IMR-90 (cell line): ENCODE measurements around the gene DHDH. TPM values are rescaled to one million over a fixed set of nuclear protein-coding genes. Genes with fewer than 3 reads are reported as not detected.

ENCODE experiments used
- microRNA-seq, 2 experiments: library from miRNA; stranded (forward) in 1 of 2; unstranded in 1 of 2; fragments of 10-50 nt in 1 of 2; fragments of <30 nt in 1 of 2; gene quantifications in 1 of 2; microRNA quantifications in 1 of 2; one replicate each; pipeline versions ENCODE3 to v1.1.0; 2013 to 2020; ENCODE audit not compliant: insufficient read depth in 1 of 2, insufficient read length in 1 of 2, unreplicated experiment in 1 of 2
- polyA plus RNA-seq, 3 experiments: library from polyadenylated mRNA; depleted of rRNA; stranded (reverse); fragments of >200 nt; gene quantifications; 2 replicates each; pipeline ENCODE4 v1.2.3, GENCODE V29; 2012; ENCODE audit warnings: low replicate concordance in 1 of 3
- small RNA-seq, 5 experiments: library from RNA; depleted of rRNA; stranded (forward); fragments of <200 nt; gene quantifications; one replicate each; pipeline ENCODE3, GENCODE V24; 2012
- total RNA-seq: library from RNA; depleted of rRNA; stranded (reverse); fragments of >200 nt; gene quantifications from 2 replicates; pipeline ENCODE4 v1.2.3, GENCODE V29; 2012; rRNA removed

The DHDH gene
- total and polyA plus RNA-seq, 2 of the 4 experiments (the other 2 are of a cell fraction), result 0.36 to 0.53 TPM

Small RNAs within 50 kb of the gene (microRNA-seq; reads per million reads assigned to microRNA genes)
- gene AC026803.1 (ENCODE audit: insufficient read depth, insufficient read length), result not detected

Small RNAs within 50 kb of the gene (small RNA-seq; reads per million reads assigned to genes)
- 0 to 0.65 (median 0) reads per million in 5 experiments for gene AC026803.1

Other genes starting within 250 kb of the DHDH start
Only the 30 nearest of the 31 such genes appear.
- 0.18 and 0.28 TPM in 2 replicates for gene MAMSTR, start 214.0 kb upstream of the DHDH start, total RNA-seq
- 1.9 and 2.7 TPM in 2 replicates for gene MAMSTR, start 214.0 kb upstream of the DHDH start, polyA plus RNA-seq (2012; rRNA removed)
- gene RASIP1, start 193.1 kb upstream of the DHDH start, total RNA-seq, result under 0.01 and 0.18 TPM in 2 replicates
- 0.51 and 0.67 TPM in 2 replicates for gene RASIP1, start 193.1 kb upstream of the DHDH start, polyA plus RNA-seq (2012; rRNA removed)
- gene IZUMO1, start 186.8 kb upstream of the DHDH start, total RNA-seq, result not detected in 2 replicates
- not detected in 2 replicates for gene IZUMO1, start 186.8 kb upstream of the DHDH start, polyA plus RNA-seq (2012; rRNA removed)
- gene FUT1, start 181.1 kb upstream of the DHDH start, total RNA-seq, result under 0.01 and 0.18 TPM in 2 replicates
- gene FUT1, start 181.1 kb upstream of the DHDH start, polyA plus RNA-seq (2012; rRNA removed), result 0.03 and 0.09 TPM in 2 replicates
- not detected in 2 replicates for gene FGF21, start 178.2 kb upstream of the DHDH start, total RNA-seq
- not detected in 2 replicates for gene FGF21, start 178.2 kb upstream of the DHDH start, polyA plus RNA-seq (2012; rRNA removed)
- gene BCAT2, start 122.7 kb upstream of the DHDH start, total RNA-seq, result 20.1 and 21.7 TPM in 2 replicates
- gene BCAT2, start 122.7 kb upstream of the DHDH start, polyA plus RNA-seq (2012; rRNA removed), result 42.2 and 45.3 TPM in 2 replicates
- gene HSD17B14, start 97.2 kb upstream of the DHDH start, total RNA-seq, result 0.54 and 0.56 TPM in 2 replicates
- 4.5 and 5.6 TPM in 2 replicates for gene HSD17B14, start 97.2 kb upstream of the DHDH start, polyA plus RNA-seq (2012; rRNA removed)
- 4.2 and 4.5 TPM in 2 replicates for gene PLEKHA4, start 65.1 kb upstream of the DHDH start, total RNA-seq
- gene PLEKHA4, start 65.1 kb upstream of the DHDH start, polyA plus RNA-seq (2012; rRNA removed), result 14.4 and 17.2 TPM in 2 replicates
- gene PPP1R15A, start 61.3 kb upstream of the DHDH start, total RNA-seq, result 26.7 and 39.4 TPM in 2 replicates
- gene PPP1R15A, start 61.3 kb upstream of the DHDH start, polyA plus RNA-seq (2012; rRNA removed), result 87.7 and 104 TPM in 2 replicates
- gene TULP2, start 35.0 kb upstream of the DHDH start, total RNA-seq, result under 0.01 TPM in 1 of 2 replicates, not detected in the other
- 0.20 and 0.26 TPM in 2 replicates for gene TULP2, start 35.0 kb upstream of the DHDH start, polyA plus RNA-seq (2012; rRNA removed)
- 37.3 and 39.2 TPM in 2 replicates for gene NUCB1, start 33.4 kb upstream of the DHDH start, total RNA-seq
- gene NUCB1, start 33.4 kb upstream of the DHDH start, polyA plus RNA-seq (2012; rRNA removed), result 253 and 261 TPM in 2 replicates
- gene BAX, start 21.2 kb downstream of the DHDH start, total RNA-seq, result 23.3 and 26.1 TPM in 2 replicates
- gene BAX, start 21.2 kb downstream of the DHDH start, polyA plus RNA-seq (2012; rRNA removed), result 169 and 181 TPM in 2 replicates
- 913 and 1,057 TPM in 2 replicates for gene FTL, start 31.6 kb downstream of the DHDH start, total RNA-seq
- gene FTL, start 31.6 kb downstream of the DHDH start, polyA plus RNA-seq (2012; rRNA removed), result 2,766 and 2,944 TPM in 2 replicates
- 36.1 and 38.7 TPM in 2 replicates for gene GYS1, start 59.6 kb downstream of the DHDH start, total RNA-seq
- gene GYS1, start 59.6 kb downstream of the DHDH start, polyA plus RNA-seq (2012; rRNA removed), result 72.2 and 74.8 TPM in 2 replicates
- gene RUVBL2, start 60.2 kb downstream of the DHDH start, total RNA-seq, result 354 and 391 TPM in 2 replicates
- 196 and 225 TPM in 2 replicates for gene RUVBL2, start 60.2 kb downstream of the DHDH start, polyA plus RNA-seq (2012; rRNA removed)
- not detected in 2 replicates for gene LHB, start 83.4 kb downstream of the DHDH start, total RNA-seq
- gene LHB, start 83.4 kb downstream of the DHDH start, polyA plus RNA-seq (2012; rRNA removed), result not detected in 2 replicates
- not detected in 2 replicates for gene CGB3, start 90.6 kb downstream of the DHDH start, total RNA-seq
- not detected in 2 replicates for gene CGB3, start 90.6 kb downstream of the DHDH start, polyA plus RNA-seq (2012; rRNA removed)
- not detected in 2 replicates for gene CGB2, start 98.2 kb downstream of the DHDH start, total RNA-seq
- not detected in 2 replicates for gene CGB2, start 98.2 kb downstream of the DHDH start, polyA plus RNA-seq (2012; rRNA removed)
- not detected in 2 replicates for gene CGB1, start 103.2 kb downstream of the DHDH start, total RNA-seq
- not detected in 2 replicates for gene CGB1, start 103.2 kb downstream of the DHDH start, polyA plus RNA-seq (2012; rRNA removed)
- not detected in 2 replicates for gene CGB5, start 110.1 kb downstream of the DHDH start, total RNA-seq
- gene CGB5, start 110.1 kb downstream of the DHDH start, polyA plus RNA-seq (2012; rRNA removed), result not detected in 2 replicates
- gene CGB8, start 115.4 kb downstream of the DHDH start, total RNA-seq, result not detected in 2 replicates
- gene CGB8, start 115.4 kb downstream of the DHDH start, polyA plus RNA-seq (2012; rRNA removed), result 0.47 and 0.48 TPM in 2 replicates
- not detected in 2 replicates for gene CGB7, start 124.0 kb downstream of the DHDH start, total RNA-seq
- gene CGB7, start 124.0 kb downstream of the DHDH start, polyA plus RNA-seq (2012; rRNA removed), result 1.7 and 1.9 TPM in 2 replicates
- 0.18 TPM in 1 of 2 replicates, not detected in the other for gene NTF4, start 131.1 kb downstream of the DHDH start, total RNA-seq
- 0.09 and 0.11 TPM in 2 replicates for gene NTF4, start 131.1 kb downstream of the DHDH start, polyA plus RNA-seq (2012; rRNA removed)
- not detected in 2 replicates for gene KCNA7, start 139.0 kb downstream of the DHDH start, total RNA-seq
- gene KCNA7, start 139.0 kb downstream of the DHDH start, polyA plus RNA-seq (2012; rRNA removed), result 0.02 TPM in 1 of 2 replicates, not detected in the other
- gene SNRNP70, start 151.8 kb downstream of the DHDH start, total RNA-seq, result 72.8 and 81.4 TPM in 2 replicates
- gene SNRNP70, start 151.8 kb downstream of the DHDH start, polyA plus RNA-seq (2012; rRNA removed), result 200 and 344 TPM in 2 replicates
- gene LIN7B, start 180.7 kb downstream of the DHDH start, total RNA-seq, result 2.8 and 3.8 TPM in 2 replicates
- gene LIN7B, start 180.7 kb downstream of the DHDH start, polyA plus RNA-seq (2012; rRNA removed), result 8.0 and 9.9 TPM in 2 replicates
- gene C19orf73, start 185.4 kb downstream of the DHDH start, total RNA-seq, result 0.28 TPM in 1 of 2 replicates, not detected in the other
- 1.2 and 2.0 TPM in 2 replicates for gene C19orf73, start 185.4 kb downstream of the DHDH start, polyA plus RNA-seq (2012; rRNA removed)
- 0.83 and 0.90 TPM in 2 replicates for gene PPFIA3, start 185.8 kb downstream of the DHDH start, total RNA-seq
- 1.9 and 2.4 TPM in 2 replicates for gene PPFIA3, start 185.8 kb downstream of the DHDH start, polyA plus RNA-seq (2012; rRNA removed)
- not detected in 2 replicates for gene HRC, start 221.7 kb downstream of the DHDH start, total RNA-seq
- 0.03 TPM in 1 of 2 replicates, not detected in the other for gene HRC, start 221.7 kb downstream of the DHDH start, polyA plus RNA-seq (2012; rRNA removed)
- 1.9 and 2.2 TPM in 2 replicates for gene TRPM4, start 224.1 kb downstream of the DHDH start, total RNA-seq
- 17.4 and 19.7 TPM in 2 replicates for gene TRPM4, start 224.1 kb downstream of the DHDH start, polyA plus RNA-seq (2012; rRNA removed)